GM23248 (cell line): Measurements from ENCODE around the gene PRDX2. TPM values are rescaled to one million over a fixed set of nuclear protein-coding genes. Genes with fewer than 3 reads are reported as not detected.
"Not testable (repeated sequence)": the region's sequence is repeated elsewhere in the genome, so short reads cannot be mapped to it uniquely, and the experiment has no call there.

Experiments
- DNase-seq: peaks from one replicate; pipeline ENCODE4 v3.0.0-alpha.2; 2015
- H2AFZ ChIP-seq: fragments of 200-600 bp; sonication (generic); 2 replicates; pipeline ENCODE4 v1.6.1; 2016; ENCODE audit warnings: antibody characterized with exemption
- H3F3A ChIP-seq: fragments of 200-600 bp; sonication (generic); 2 replicates; pipeline ENCODE4 v1.6.1; 2016; ENCODE audit warnings: mild to moderate bottlenecking, antibody characterized with exemption, mixed run types; ENCODE audit not compliant: insufficient read depth
- H3K27ac ChIP-seq: fragments of 200-600 bp; sonication (generic); 2 replicates; pipeline ENCODE4 v1.5.1; 2016; ENCODE audit warnings: mild to moderate bottlenecking
- H3K27me3 ChIP-seq: fragments of 200-600 bp; sonication (generic); replicated peaks from 2 replicates; pipeline ENCODE4 v1.6.1; 2016; ENCODE audit warnings: mild to moderate bottlenecking; ENCODE audit not compliant: insufficient read depth
- H3K36me3 ChIP-seq: fragments of 200-600 bp; sonication (generic); 2 replicates; pipeline ENCODE4 v1.6.1; 2016; ENCODE audit warnings: low read depth, mild to moderate bottlenecking
- H3K4me1 ChIP-seq: fragments of 200-600 bp; sonication (generic); 2 replicates; pipeline ENCODE4 v1.6.1; 2016; ENCODE audit warnings: mild to moderate bottlenecking; ENCODE audit not compliant: insufficient read depth
- H3K4me2 ChIP-seq: fragments of 200-600 bp; sonication (generic); one replicate; pipeline ENCODE4 v1.6.1; 2016; ENCODE audit warnings: mild to moderate bottlenecking; ENCODE audit not compliant: unreplicated experiment
- H3K4me3 ChIP-seq: fragments of 200-600 bp; sonication (generic); 2 replicates; pipeline ENCODE4 v1.5.1; 2016; ENCODE audit warnings: mild to moderate bottlenecking
- H3K79me2 ChIP-seq: fragments of 200-600 bp; sonication (generic); 2 replicates; pipeline ENCODE4 v1.6.1; 2016; ENCODE audit warnings: mild to moderate bottlenecking; ENCODE audit not compliant: insufficient read depth
- H3K9ac ChIP-seq: fragments of 200-600 bp; sonication (generic); 2 replicates; pipeline ENCODE4 v1.6.1; 2016; ENCODE audit warnings: mild to moderate bottlenecking
- H3K9me2 ChIP-seq: fragments of 200-600 bp; sonication (generic); 2 replicates; pipeline ENCODE4 v1.6.1; 2016; ENCODE audit warnings: mixed run types, mild to moderate bottlenecking, moderate library complexity; ENCODE audit not compliant: insufficient read depth
- H3K9me3 ChIP-seq: fragments of 200-600 bp; sonication (generic); one replicate; pipeline ENCODE4 v1.6.1; 2017; ENCODE audit warnings: low read depth
- H4K20me1 ChIP-seq: fragments of 200-600 bp; sonication (generic); 2 replicates; pipeline ENCODE4 v1.6.0; 2016; ENCODE audit not compliant: insufficient read depth
- EZH2 ChIP-seq: fragments of 200-600 bp; sonication (generic); IDR thresholded peaks from 2 replicates; pipeline ENCODE4 v1.6.1; 2018; ENCODE audit warnings: antibody characterized with exemption, mild to moderate bottlenecking; ENCODE audit not compliant: insufficient read depth, poor library complexity, severe bottlenecking
- EZH2phosphoT487 ChIP-seq: fragments of 200-600 bp; sonication (generic); IDR thresholded peaks from 2 replicates; pipeline ENCODE4 v1.6.1; 2018; ENCODE audit warnings: antibody characterized with exemption, moderate library complexity, mild to moderate bottlenecking, low read depth; ENCODE audit not compliant: insufficient read depth
- WGBS, 2 experiments: methylation state at CpG; one replicate each; pipeline ENCODE4 v1.1.6; 2015 to 2017; ENCODE audit warnings: low lambda C conversion rate in 2 of 2, low coverage in 1 of 2; ENCODE audit errors: missing lambda C conversion rate in 2 of 2; 5-methylcytosine and 5-hydroxymethylcytosine counted together
- in situ Hi-C: fragments of 300-500 bp; cut with MboI; formaldehyde crosslinking; loops from 2 replicates; pipeline ENCODE4 v1.15.0; 2020
- polyA plus RNA-seq: library from polyadenylated mRNA; unstranded; fragments of >200 nt; fragmentation: Nextera tagmentation; extraction: Ambion mirVana; gene quantifications from 2 replicates; pipeline ENCODE4 v1.2.1, GENCODE V29; 2016
- total RNA-seq: library from RNA; depleted of rRNA; stranded (reverse); fragments of >200 nt; shearing (Covaris generic); gene quantifications from 2 replicates; pipeline ENCODE4 v1.2.3, GENCODE V29; 2014; rRNA removed

Gene PRDX2
- total RNA-seq (230 TPM in 2 replicates), polyA plus RNA-seq (252 TPM in 2 replicates)

DNA sequence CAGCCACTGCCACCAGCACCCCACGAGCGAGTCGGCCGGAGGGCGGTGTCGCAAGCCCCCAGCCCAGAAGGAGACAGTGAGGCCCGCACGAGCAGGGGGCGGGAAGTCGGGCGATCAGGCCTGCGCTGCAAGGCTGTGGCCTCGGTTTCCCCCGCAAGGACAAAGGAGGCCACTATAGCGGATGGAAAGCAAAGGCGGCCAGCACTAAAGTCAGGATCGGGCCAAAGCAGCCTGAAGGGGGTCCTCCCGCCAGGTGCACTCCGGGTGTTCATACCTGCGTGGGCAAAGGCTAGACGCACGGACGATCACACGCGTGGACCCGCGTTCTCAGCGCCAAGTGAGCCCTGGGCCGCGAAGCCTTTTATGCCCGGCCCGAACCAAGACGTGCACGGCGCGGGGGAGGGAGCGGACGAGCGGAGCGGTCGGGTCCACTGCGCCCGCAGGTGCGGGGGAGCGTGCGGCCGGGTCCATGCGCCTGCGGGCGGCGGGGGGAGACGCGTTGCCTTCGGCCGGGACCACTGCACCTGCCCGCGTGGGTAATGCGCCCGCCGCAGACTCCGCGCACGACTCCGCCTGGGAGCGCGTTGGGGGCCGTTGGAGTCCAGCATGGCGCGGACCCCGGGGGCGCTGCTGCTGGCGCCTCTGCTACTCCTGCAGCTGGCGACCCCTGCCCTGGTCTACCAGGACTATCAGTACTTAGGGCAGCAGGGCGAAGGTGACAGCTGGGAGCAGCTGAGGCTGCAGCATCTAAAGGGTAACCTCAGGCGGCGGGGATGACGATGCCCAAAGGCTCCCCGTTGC, at the start of gene PRDX2, which contains the start of gene THSD8:
TSS of gene PRDX2 (minus strand) at position 335 of the 801 bp plus-strand sequence. CDS start 539 bp downstream, outside the sequence.
TSS of gene THSD8 (plus strand) at position 604 of the 801 bp plus-strand sequence. CDS start at position 607, 3 bp downstream.
- Histone ChIP-seq H3K9ac (peak within 1 kb of the TSS; percentile 83), H3K4me1 (no peaks in the 10 kb centered on the region), H3K27ac (no peak within 1 kb of the TSS), H3K36me3 (no peaks in the 10 kb centered on the region), H2AFZ (peak within 1 kb of the TSS; percentile 92), H3K4me2 (peak within 1 kb of the TSS; percentile 95), H3K9me3 (no peaks in the 10 kb centered on the region), H3K79me2 (peaks cover 1% of the 10 kb centered on the region; the same call in 1 of the 2 replicates), H3K27me3 (no peaks in the 10 kb centered on the region), H4K20me1 (no peaks in the 10 kb centered on the region), H3K4me3 (peak within 1 kb of the TSS; percentile 83), H3K9me2 (no peaks in the 10 kb centered on the region), H3F3A (0 out of 2 replicates have a peak, but pooled peaks cover 13% of the 10 kb centered on the region)
- 1% methylated on average over 62 to 66 of the region's 78 CpGs for WGBS, 2 experiments
- in situ Hi-C loops = no loop called here
- DNase-seq = peak; percentile 86
- TF ChIP-seq EZH2phosphoT487 = no peak
- TF ChIP-seq EZH2 = no peak

DNA sequence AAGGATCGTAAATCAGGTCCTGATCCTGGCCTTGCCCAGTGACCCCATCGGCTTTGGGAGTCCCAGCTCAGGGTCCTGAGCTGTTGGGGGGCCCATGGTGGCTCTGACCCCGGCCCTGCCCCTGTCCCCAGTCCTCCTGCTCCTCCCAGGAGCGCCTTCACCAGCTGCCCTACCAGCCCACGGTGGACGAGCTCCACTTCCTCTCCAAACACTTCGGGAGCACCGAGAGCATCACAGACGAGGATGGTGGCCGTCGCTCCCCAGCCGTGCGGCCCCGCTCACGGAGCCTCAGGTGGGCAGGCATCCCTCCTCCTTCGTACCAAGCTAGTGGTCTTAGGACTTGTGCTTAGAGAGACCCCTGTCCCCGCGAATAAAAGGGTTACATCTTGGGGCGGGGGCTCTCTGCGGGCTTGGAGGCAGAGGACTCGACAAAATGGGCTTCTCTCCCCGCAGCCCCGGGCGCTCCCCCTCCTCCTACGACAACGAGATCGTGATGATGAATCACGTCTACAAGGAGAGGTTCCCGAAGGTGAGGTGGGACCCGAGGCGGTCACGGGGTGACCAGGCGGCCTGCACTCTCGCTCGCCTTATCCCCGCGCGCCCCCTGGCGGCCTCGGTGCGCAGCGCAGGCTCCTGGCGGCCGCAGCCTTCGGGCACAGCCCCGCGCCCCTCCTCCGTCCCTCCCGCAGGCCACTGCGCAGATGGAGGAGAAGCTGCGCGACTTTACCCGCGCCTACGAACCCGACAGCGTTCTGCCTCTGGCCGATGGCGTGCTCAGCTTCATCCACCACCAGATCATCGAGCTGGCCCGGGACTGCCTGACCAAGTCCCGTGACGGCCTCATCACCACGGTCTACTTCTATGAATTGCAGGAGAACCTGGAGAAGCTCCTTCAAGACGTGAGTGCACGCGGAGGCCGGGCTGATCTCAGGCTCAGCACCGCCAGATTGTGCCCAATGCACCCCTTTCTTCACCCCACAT, 45.8 kb upstream of the PRDX2 start:
- no peaks in the 10 kb centered on the region for H3K79me2 ChIP-seq
- no peaks in the 10 kb centered on the region for H3K9me3 ChIP-seq
- peak overlapping the region; percentile 59 for H3K4me3 ChIP-seq
- no peak overlapping the region for H3K27ac ChIP-seq
- peak overlapping the region; percentile 29; the same call in 1 of the 2 replicates for H3K9ac ChIP-seq
- no peaks in the 10 kb centered on the region for H3K9me2 ChIP-seq
- 10% methylated on average over 69 of the region's 69 CpGs for WGBS, 2 experiments
- peak overlapping the region; percentile 77 for H3K4me2 ChIP-seq
- H3F3A ChIP-seq = no peaks in the 10 kb centered on the region
- in situ Hi-C loops = no loop called here
- no peaks in the 10 kb centered on the region for H3K4me1 ChIP-seq
- H2AFZ ChIP-seq = peak overlapping the region; percentile 73
- no peaks in the 10 kb centered on the region for H3K36me3 ChIP-seq
- no peaks in the 10 kb centered on the region for H3K27me3 ChIP-seq
- DNase-seq = peak; percentile 87
- H4K20me1 ChIP-seq = no peaks in the 10 kb centered on the region
- no peak for TF ChIP-seq EZH2
- TF ChIP-seq EZH2phosphoT487 = no peak

DNA sequence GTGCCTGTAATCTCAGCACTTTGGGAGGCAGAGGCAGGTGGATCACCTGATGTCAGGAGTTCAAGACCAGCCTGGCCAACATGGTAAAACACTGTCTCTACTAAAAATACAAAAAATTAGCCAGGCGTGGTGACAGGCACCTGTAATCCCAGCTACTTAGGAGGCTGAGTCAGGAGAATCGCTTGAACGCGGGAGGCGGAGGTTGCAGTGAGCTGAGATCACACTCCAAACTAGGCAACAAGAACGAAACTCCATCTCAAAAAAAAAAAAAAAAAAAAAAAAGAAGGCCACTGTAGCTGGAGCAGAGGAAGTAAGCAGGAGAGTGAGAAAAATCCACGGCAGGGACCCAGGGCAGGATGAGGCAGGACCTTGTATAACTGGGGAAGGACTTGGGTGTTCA, 45.0 kb upstream of the PRDX2 start:
- H3K4me1 ChIP-seq, H3K79me2 ChIP-seq, H4K20me1 ChIP-seq, in situ Hi-C loops, H3F3A ChIP-seq, H3K27ac ChIP-seq, H3K9ac ChIP-seq, H3K4me2 ChIP-seq, H3K9me3 ChIP-seq, H3K27me3 ChIP-seq, DNase-seq, H3K4me3 ChIP-seq, H2AFZ ChIP-seq, H3K36me3 ChIP-seq, H3K9me2 ChIP-seq: not testable (repeated sequence)
- 63 to 67% methylated on average over 7 of the region's 7 CpGs for WGBS, 2 experiments

GRCh38 chr19:12843999-12844732, 42.6 kb upstream of the PRDX2 start:
- H3K27ac ChIP-seq = no peak overlapping the region
- no peaks in the 10 kb centered on the region for H3K9me2 ChIP-seq
- 46 to 67% methylated on average over 3 of the region's 3 CpGs for WGBS, 2 experiments
- peaks cover 20% of the 10 kb centered on the region for H3K27me3 ChIP-seq
- H3K36me3 ChIP-seq = no peaks in the 10 kb centered on the region
- H3F3A ChIP-seq = 0 out of 2 replicates have a peak, but pooled peaks cover 4% of the 10 kb centered on the region
- TF ChIP-seq EZH2 = no peak
- no peak for DNase-seq
- no peaks in the 10 kb centered on the region for H3K9me3 ChIP-seq
- in situ Hi-C loops = no loop called here
- H3K4me1 ChIP-seq = no peaks in the 10 kb centered on the region; the same call in 1 of the 2 replicates
- H4K20me1 ChIP-seq = no peaks in the 10 kb centered on the region
- H3K4me3 ChIP-seq = no peak overlapping the region
- H3K4me2 ChIP-seq = no peak overlapping the region
- H2AFZ ChIP-seq = no peak overlapping the region
- H3K9ac ChIP-seq = no peak overlapping the region
- H3K79me2 ChIP-seq = no peaks in the 10 kb centered on the region
